ENCODE measurements around the gene ANKIB1. TPM values are rescaled to one million over a fixed set of nuclear protein-coding genes. Genes with fewer than 3 reads are reported as not detected.
"Not testable (repeated sequence)": the region's sequence is repeated elsewhere in the genome, so short reads cannot be mapped to it uniquely, and the experiment has no call there.

ANKIB1 gene
- total and polyA plus RNA-seq, 11 donors = 9.0 to 67.9 (median 43.4) TPM

GRCh38 chr7:92403760-92404074 lies 157.9 kb downstream of the ANKIB1 start:
- WGBS, 4 donors = 87 to 92% (median 90%) methylated on average over 6 of the region's 6 CpGs
- no peaks in the 10 kb centered on the region for H3K27me3 ChIP-seq
- no peaks in the 10 kb centered on the region for H3K9me3 ChIP-seq
- no peak for DNase-seq
- H3K36me3 ChIP-seq = peaks cover 0 to 30% (median 14%) of the 10 kb centered on the region in 9 donors
- intact Hi-C loops (cut with DNase I) = no loop called here
- ATAC-seq = no peak
- no peak overlapping the region for H3K27ac ChIP-seq
- no peaks in the 10 kb centered on the region for H3K4me1 ChIP-seq
- no peak for TF ChIP-seq POLR2A (IDR thresholded peaks at IDR 0.05)
- TF ChIP-seq, protein P1, sequence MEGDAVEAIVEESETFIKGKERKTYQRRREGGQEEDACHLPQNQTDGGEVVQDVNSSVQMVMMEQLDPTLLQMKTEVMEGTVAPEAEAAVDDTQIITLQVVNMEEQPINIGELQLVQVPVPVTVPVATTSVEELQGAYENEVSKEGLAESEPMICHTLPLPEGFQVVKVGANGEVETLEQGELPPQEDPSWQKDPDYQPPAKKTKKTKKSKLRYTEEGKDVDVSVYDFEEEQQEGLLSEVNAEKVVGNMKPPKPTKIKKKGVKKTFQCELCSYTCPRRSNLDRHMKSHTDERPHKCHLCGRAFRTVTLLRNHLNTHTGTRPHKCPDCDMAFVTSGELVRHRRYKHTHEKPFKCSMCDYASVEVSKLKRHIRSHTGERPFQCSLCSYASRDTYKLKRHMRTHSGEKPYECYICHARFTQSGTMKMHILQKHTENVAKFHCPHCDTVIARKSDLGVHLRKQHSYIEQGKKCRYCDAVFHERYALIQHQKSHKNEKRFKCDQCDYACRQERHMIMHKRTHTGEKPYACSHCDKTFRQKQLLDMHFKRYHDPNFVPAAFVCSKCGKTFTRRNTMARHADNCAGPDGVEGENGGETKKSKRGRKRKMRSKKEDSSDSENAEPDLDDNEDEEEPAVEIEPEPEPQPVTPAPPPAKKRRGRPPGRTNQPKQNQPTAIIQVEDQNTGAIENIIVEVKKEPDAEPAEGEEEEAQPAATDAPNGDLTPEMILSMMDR (IDR thresholded peaks at IDR 0.05) = no peak
- H3K4me3 ChIP-seq = no peak overlapping the region

- H3K27ac ChIP-seq = no peak overlapping the region
- intact Hi-C loops (cut with DNase I) = no loop called here
- ATAC-seq = no peak
Measured at GRCh38 chr7:92404170-92404614, 158.4 kb downstream of the ANKIB1 start.

DNA sequence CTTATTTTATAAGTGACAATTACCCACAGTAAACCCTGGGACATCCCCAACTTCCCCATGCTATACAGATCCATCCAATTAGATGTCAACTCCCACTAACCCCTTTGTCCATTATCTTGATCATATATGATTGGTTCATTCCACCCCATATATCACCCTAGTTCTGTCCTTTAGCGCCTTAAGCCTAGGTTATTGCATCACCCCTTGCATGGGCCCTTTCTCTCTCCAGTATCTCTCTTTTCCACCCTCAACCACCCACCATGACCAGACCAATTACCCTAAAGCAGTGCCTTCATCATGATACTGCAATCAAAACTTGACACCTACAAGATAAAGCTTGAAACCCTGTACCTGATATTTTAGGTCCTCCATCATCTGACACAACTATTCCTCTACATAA lies 163.6 kb downstream of the ANKIB1 start:
- H3K4me1 ChIP-seq = no peaks in the 10 kb centered on the region
- no peak overlapping the region for H3K27ac ChIP-seq
- no peak for ATAC-seq
- no peak for TF ChIP-seq POLR2A (IDR thresholded peaks at IDR 0.05)
- TF ChIP-seq, protein P1 (IDR thresholded peaks at IDR 0.05) = no peak
- DNase-seq = no peak
- H3K4me3 ChIP-seq = no peak overlapping the region
- intact Hi-C loops (cut with DNase I) = no loop called here
- WGBS, 4 donors = 97 to 100% (median 99%) methylated on average over 1 of the region's 1 CpG
- H3K9me3 ChIP-seq = no peaks in the 10 kb centered on the region
- no peaks in the 10 kb centered on the region for H3K36me3 ChIP-seq
- H3K27me3 ChIP-seq = peaks cover 0 to 5% (median 0%) of the 10 kb centered on the region in 9 donors

More at GRCh38 chr7:92404170-92404614, 158.4 kb downstream of the ANKIB1 start:
- H3K27me3 ChIP-seq = no peaks in the 10 kb centered on the region
- no peak overlapping the region for H3K4me3 ChIP-seq
- H3K36me3 ChIP-seq = peaks cover 0 to 25% (median 10%) of the 10 kb centered on the region in 9 donors
- no peaks in the 10 kb centered on the region for H3K4me1 ChIP-seq
- 72 to 88% (median 79%) methylated on average over 6 of the region's 6 CpGs for WGBS, 4 donors
- H3K9me3 ChIP-seq = no peaks in the 10 kb centered on the region
- TF ChIP-seq, protein P1 (IDR thresholded peaks at IDR 0.05) = no peak
- no peak for TF ChIP-seq POLR2A (IDR thresholded peaks at IDR 0.05)
- DNase-seq = no peak

DNA sequence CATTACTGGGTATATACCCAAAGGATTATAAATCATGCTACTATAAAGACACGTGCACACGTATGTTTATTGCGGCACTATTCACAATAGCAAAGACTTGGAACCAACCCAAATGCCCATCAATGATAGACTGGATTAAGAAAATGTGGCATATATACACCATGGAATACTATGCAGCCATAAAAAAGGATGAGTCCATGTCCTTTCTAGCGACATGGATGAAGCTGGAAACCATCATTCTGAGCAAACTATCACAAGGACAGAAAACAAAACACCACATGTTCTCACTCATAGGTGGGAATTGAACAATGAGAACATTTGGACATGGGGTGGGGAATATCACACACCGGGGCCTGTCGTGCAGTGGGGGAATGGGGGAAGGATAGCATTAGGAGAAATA lies 164.4 kb downstream of the ANKIB1 start:
- H3K27ac ChIP-seq; DNase-seq; intact Hi-C loops (cut with DNase I); H3K27me3 ChIP-seq; H3K36me3 ChIP-seq; H3K4me1 ChIP-seq; H3K4me3 ChIP-seq; H3K9me3 ChIP-seq; ATAC-seq: not testable (repeated sequence)
- 93 to 97% (median 95%) methylated on average over 5 to 6 of the region's 6 CpGs for WGBS, 4 donors

DNA sequence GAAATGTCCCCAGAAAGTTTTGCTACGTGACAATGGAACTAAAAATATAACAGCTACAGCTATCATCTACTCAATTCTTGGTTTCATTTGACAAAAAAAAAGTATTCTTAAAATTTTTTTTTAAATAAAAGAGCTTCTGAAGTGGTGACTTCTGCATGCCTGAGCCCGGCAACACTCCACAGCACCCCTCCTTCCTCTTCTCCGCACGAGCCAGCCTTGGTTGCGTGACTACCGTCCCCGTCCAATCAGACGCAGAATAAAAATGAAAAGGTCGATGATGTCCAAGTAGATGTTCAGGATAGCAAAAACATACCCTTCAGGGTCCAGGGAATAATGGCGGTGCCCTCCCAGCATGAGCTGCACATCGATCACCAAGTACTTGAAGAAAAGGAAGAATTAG lies 167.0 kb downstream of the ANKIB1 start:
- H3K9me3 ChIP-seq = no peaks in the 10 kb centered on the region
- WGBS, 4 donors = 82 to 89% (median 87%) methylated on average over 11 of the region's 11 CpGs
- intact Hi-C loops (cut with DNase I) = no loop called here
- DNase-seq = no peak
- no peak overlapping the region for H3K27ac ChIP-seq
- H3K4me3 ChIP-seq = no peak overlapping the region
- no peak for TF ChIP-seq POLR2A (IDR thresholded peaks at IDR 0.05)
- TF ChIP-seq, protein P1 (IDR thresholded peaks at IDR 0.05) = no peak
- no peaks in the 10 kb centered on the region for H3K36me3 ChIP-seq
- no peak for ATAC-seq
- no peaks in the 10 kb centered on the region for H3K4me1 ChIP-seq
- peaks cover 0 to 5% (median 0%) of the 10 kb centered on the region in 9 donors for H3K27me3 ChIP-seq

All from heart left ventricle (tissue), 16 donors.